Activated CD4-positive, alpha-beta T cell treated with anti-CD3 and anti-CD28 coated beads, Interleukin-2, amount 50 U/mL, for 48 hours (primary cell): ENCODE results near the gene RBL2.
"Not testable (repeated sequence)": the region's sequence is repeated elsewhere in the genome, so short reads cannot be mapped to it uniquely, and the experiment has no call there.

Experiments used
- DNase-seq, 2 experiments: peaks; one replicate each; pipeline ENCODE4 v3.0.0-alpha.2; 2020

The RBL2 gene

GRCh38 chr16:53509906-53510703, 75.8 kb downstream of the RBL2 start:
- DNase-seq: peak; percentile 38 to 45

- DNase-seq: no peak
These were observed 76.4 kb downstream of the RBL2 start for GRCh38 chr16:53510704-53511070.

- no peak for DNase-seq
These were observed 76.8 kb downstream of the RBL2 start for GRCh38 chr16:53511084-53511402.

GRCh38 chr16:53511403-53512280, 77.4 kb downstream of the RBL2 start:
- DNase-seq: no peak

GRCh38 chr16:53512795-53513194, 78.5 kb downstream of the RBL2 start:
- not testable (repeated sequence) for DNase-seq

- no peak for DNase-seq
These were observed 81.0 kb downstream of the RBL2 start for GRCh38 chr16:53515259-53515658.

GRCh38 chr16:53515811-53516210, 81.5 kb downstream of the RBL2 start:
- no peak for DNase-seq

- DNase-seq: no peak
These were observed 83.6 kb downstream of the RBL2 start for GRCh38 chr16:53517851-53518250.

GRCh38 chr16:53518550-53519416, 84.5 kb downstream of the RBL2 start:
- DNase-seq: peak; percentile 69 to 78

GRCh38 chr16:53519417-53520091, 85.3 kb downstream of the RBL2 start:
- DNase-seq: no peak

GRCh38 chr16:53523126-53523804, 89.0 kb downstream of the RBL2 start:
- DNase-seq: no peak

GRCh38 chr16:53523971-53524548, 89.8 kb downstream of the RBL2 start:
- no peak for DNase-seq

- DNase-seq: no peak
These were observed 94.5 kb downstream of the RBL2 start for GRCh38 chr16:53528797-53529196.

GRCh38 chr16:53529513-53529912, 95.2 kb downstream of the RBL2 start:
- DNase-seq: no peak

GRCh38 chr16:53530046-53530445, 95.8 kb downstream of the RBL2 start:
- no peak for DNase-seq

- DNase-seq: no peak
These were observed 96.5 kb downstream of the RBL2 start for GRCh38 chr16:53530741-53531140.

GRCh38 chr16:53534206-53534605, 99.9 kb downstream of the RBL2 start:
- DNase-seq: no peak

- DNase-seq: no peak
These were observed 103.4 kb downstream of the RBL2 start for GRCh38 chr16:53537626-53538025.

- not testable (repeated sequence) for DNase-seq
These were observed 105.1 kb downstream of the RBL2 start for GRCh38 chr16:53539346-53539745.

GRCh38 chr16:53539759-53540718, 105.8 kb downstream of the RBL2 start:
- DNase-seq: not testable (repeated sequence)
